Gastroesophageal sphincter (tissue), 4 donors: ENCODE results near the gene OR1I1. TPM values are rescaled to one million over a fixed set of nuclear protein-coding genes. Genes with fewer than 3 reads are reported as not detected.

Source experiments
- ATAC-seq: fragments of 150-250 bp; one replicate; pipeline ENCODE4 v1.9.1; 2016; ENCODE audit warnings: mild to moderate bottlenecking, moderate library complexity
- H3K27ac ChIP-seq, 4 donors: fragments of 200-600 bp; sonication (generic) in 3 of 4; 1 replicate in 3 of 4; 2 replicates in 1 of 4; pipeline ENCODE4 v1.5.1; 2016 to 2019
- H3K27me3 ChIP-seq: fragments of 200-600 bp; sonication (generic); one replicate; pipeline ENCODE4 v1.5.1; 2019
- H3K36me3 ChIP-seq, 2 donors: fragments of 200-600 bp; sonication (generic); one replicate each; pipeline ENCODE4 v1.5.1; 2019; ENCODE audit warnings: control low read depth in 1 of 2
- H3K4me1 ChIP-seq, 3 donors: fragments of 200-600 bp; sonication (generic); 1 replicate in 2 of 3; 2 replicates in 1 of 3; pipeline ENCODE4 v1.5.1; 2016 to 2019; ENCODE audit warnings: control low read depth in 2 of 3
- H3K4me3 ChIP-seq, 2 donors: fragments of 200-600 bp; sonication (generic); one replicate each; pipeline ENCODE4 v1.5.1; 2019; ENCODE audit warnings: mild to moderate bottlenecking in 1 of 2, moderate library complexity in 1 of 2
- H3K9me3 ChIP-seq, 3 donors: fragments of 200-600 bp; sonication (generic); one replicate each; pipeline ENCODE4 v1.5.1; 2017 to 2019; ENCODE audit warnings: control low read depth in 2 of 3
- EP300 ChIP-seq: sonication (generic); formaldehyde crosslinking; IDR thresholded peaks from one replicate; pipeline ENCODE4 v1.6.1; 2017; ENCODE audit warnings: antibody characterized with exemption, mild to moderate bottlenecking
- POLR2A ChIP-seq, 2 donors: fragments of 450-650 bp; IDR thresholded peaks; one replicate each; pipeline ENCODE4 v1.6.1; 2017; ENCODE audit warnings: antibody characterized with exemption in 2 of 2, mild to moderate bottlenecking in 2 of 2, moderate library complexity in 1 of 2
- POLR2AphosphoS5 ChIP-seq: sonication (generic); formaldehyde crosslinking; IDR thresholded peaks from one replicate; pipeline ENCODE4 v1.6.1; 2017; ENCODE audit warnings: antibody characterized with exemption
- WGBS, 2 donors: methylation state at CpG; one replicate each; pipeline ENCODE4 v1.1.5; 2018; ENCODE audit warnings: low coverage in 1 of 2; 5-methylcytosine and 5-hydroxymethylcytosine counted together
- total RNA-seq, 4 donors: library from RNA; depleted of rRNA; stranded (reverse); fragments of >200 nt; gene quantifications; one replicate each; pipeline ENCODE4 v1.1.0, GENCODE V29; 2016
- TF ChIP-seq, protein P1 (sequence below), 4 experiments: fragments of 200-600 bp in 2 of 4; fragments of 450-650 bp in 2 of 4; sonication (generic) in 1 of 4; IDR thresholded peaks; one replicate each; pipeline ENCODE4 v1.5.1; 2017 to 2019; ENCODE audit warnings: antibody characterized with exemption in 4 of 4, mild to moderate bottlenecking in 2 of 4, moderate library complexity in 2 of 4

The OR1I1 gene
- total RNA-seq, 4 donors from 2014 or later: not detected

DNA sequence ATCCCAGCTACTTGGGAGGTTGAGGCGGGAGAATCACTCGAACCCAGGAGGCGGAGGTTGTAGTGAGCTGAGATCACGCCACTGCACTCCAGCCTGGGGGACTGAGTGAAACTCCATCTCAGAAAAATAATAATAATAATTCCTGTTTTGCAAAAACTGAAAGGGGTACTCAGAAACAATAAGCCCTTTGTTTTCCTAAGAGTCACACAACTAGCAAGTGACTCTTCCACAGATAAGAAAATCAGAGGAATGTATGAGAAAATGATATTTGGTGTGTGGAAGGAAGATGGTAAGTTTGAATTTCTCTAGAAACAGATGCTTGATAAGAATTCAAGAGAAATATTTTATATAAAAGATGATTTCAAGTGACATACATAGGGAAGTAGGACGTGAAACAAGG is 60.3 kb downstream of the OR1I1 start:
- no peaks in the 10 kb centered on the region for H3K4me1 ChIP-seq
- peaks cover 0 to 8% (median 0%) of the 10 kb centered on the region in 3 donors for H3K9me3 ChIP-seq
- H3K4me3 ChIP-seq: no peak overlapping the region
- no peaks in the 10 kb centered on the region for H3K36me3 ChIP-seq
- no peaks in the 10 kb centered on the region for H3K27me3 ChIP-seq
- H3K27ac ChIP-seq: no peak overlapping the region
- no peak for ATAC-seq
- TF ChIP-seq, protein P1, sequence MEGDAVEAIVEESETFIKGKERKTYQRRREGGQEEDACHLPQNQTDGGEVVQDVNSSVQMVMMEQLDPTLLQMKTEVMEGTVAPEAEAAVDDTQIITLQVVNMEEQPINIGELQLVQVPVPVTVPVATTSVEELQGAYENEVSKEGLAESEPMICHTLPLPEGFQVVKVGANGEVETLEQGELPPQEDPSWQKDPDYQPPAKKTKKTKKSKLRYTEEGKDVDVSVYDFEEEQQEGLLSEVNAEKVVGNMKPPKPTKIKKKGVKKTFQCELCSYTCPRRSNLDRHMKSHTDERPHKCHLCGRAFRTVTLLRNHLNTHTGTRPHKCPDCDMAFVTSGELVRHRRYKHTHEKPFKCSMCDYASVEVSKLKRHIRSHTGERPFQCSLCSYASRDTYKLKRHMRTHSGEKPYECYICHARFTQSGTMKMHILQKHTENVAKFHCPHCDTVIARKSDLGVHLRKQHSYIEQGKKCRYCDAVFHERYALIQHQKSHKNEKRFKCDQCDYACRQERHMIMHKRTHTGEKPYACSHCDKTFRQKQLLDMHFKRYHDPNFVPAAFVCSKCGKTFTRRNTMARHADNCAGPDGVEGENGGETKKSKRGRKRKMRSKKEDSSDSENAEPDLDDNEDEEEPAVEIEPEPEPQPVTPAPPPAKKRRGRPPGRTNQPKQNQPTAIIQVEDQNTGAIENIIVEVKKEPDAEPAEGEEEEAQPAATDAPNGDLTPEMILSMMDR (IDR thresholded peaks at IDR 0.05): no peak
- no peak for TF ChIP-seq POLR2A (IDR thresholded peaks at IDR 0.05)
- TF ChIP-seq POLR2AphosphoS5: no peak
- TF ChIP-seq EP300: no peak
- WGBS, 2 donors: 72 to 77% methylated on average over 3 to 5 of the region's 5 CpGs

Other genes starting within 250 kb of the OR1I1 start
- not detected for gene OR7A5, start 247.0 kb upstream of the OR1I1 start, total RNA-seq
- gene OR7C1, start 247.0 kb upstream of the OR1I1 start, total RNA-seq: not detected
- not detected for gene OR7A10, start 233.3 kb upstream of the OR1I1 start, total RNA-seq
- not detected for gene OR7A17, start 196.1 kb upstream of the OR1I1 start, total RNA-seq
- not detected for gene OR7C2, start 140.7 kb upstream of the OR1I1 start, total RNA-seq
- under 1 TPM in 1 of 4 donors, not detected in 3; 0.23 TPM for gene SLC1A6, start 102.3 kb upstream of the OR1I1 start, total RNA-seq
- gene CASP14, start 32.7 kb upstream of the OR1I1 start, total RNA-seq: not detected
- gene SYDE1, start 25.2 kb downstream of the OR1I1 start, total RNA-seq: 100 to 1,000 TPM in 1 of 4 donors, 10 to 100 TPM in 3; 41.7 to 100 (median 52.4) TPM
- gene NOTCH3, start 118.8 kb downstream of the OR1I1 start, total RNA-seq: 10 to 100 TPM; 19.1 to 54.8 (median 35.4) TPM
- gene EPHX3, start 150.2 kb downstream of the OR1I1 start, total RNA-seq: 1 to 10 TPM in 1 of 4 donors, under 1 TPM in 1, not detected in 2; 0.78 to 1.6 TPM